Neural cell (in vitro differentiated cells): ENCODE measurements around the gene XAF1.

Experiments
- EZH2 ChIP-seq: fragments of 200-600, 300-800 bp; shearing (Covaris generic), sonication (generic); IDR thresholded peaks from 2 replicates; pipeline ENCODE4 v1.6.1; 2014; ENCODE audit warnings: antibody characterized with exemption, low read length, borderline replicate concordance, mild to moderate bottlenecking; ENCODE audit not compliant: insufficient read depth, poor library complexity, severe bottlenecking
- TF ChIP-seq, protein P1 (sequence below): fragments of 450-650 bp; IDR thresholded peaks from 2 replicates; pipeline ENCODE4 v1.5.1; 2014; ENCODE audit warnings: antibody characterized with exemption, mild to moderate bottlenecking, moderate library complexity; ENCODE audit not compliant: poor library complexity, severe bottlenecking

DNA sequence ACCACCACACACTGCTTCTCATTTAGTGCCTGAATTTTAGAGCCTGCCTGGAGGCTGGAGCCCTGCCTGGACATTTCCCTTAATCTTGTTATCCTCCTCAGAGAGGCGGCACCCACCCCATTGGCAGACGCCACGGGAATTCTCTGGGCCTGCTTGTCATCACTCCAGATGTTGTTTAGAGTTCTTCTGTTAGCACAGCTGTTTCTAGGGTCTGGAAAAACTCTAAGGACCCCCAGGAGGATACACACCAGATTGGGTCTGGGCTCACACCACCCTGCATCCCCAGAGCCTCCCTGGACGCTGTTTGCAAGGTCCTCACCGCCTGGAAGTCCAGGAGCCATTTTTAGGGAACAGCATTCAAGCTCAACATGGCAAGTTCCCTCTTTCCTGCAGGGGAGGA lies 565 bp upstream of the XAF1 start:
- TF ChIP-seq, protein P1, sequence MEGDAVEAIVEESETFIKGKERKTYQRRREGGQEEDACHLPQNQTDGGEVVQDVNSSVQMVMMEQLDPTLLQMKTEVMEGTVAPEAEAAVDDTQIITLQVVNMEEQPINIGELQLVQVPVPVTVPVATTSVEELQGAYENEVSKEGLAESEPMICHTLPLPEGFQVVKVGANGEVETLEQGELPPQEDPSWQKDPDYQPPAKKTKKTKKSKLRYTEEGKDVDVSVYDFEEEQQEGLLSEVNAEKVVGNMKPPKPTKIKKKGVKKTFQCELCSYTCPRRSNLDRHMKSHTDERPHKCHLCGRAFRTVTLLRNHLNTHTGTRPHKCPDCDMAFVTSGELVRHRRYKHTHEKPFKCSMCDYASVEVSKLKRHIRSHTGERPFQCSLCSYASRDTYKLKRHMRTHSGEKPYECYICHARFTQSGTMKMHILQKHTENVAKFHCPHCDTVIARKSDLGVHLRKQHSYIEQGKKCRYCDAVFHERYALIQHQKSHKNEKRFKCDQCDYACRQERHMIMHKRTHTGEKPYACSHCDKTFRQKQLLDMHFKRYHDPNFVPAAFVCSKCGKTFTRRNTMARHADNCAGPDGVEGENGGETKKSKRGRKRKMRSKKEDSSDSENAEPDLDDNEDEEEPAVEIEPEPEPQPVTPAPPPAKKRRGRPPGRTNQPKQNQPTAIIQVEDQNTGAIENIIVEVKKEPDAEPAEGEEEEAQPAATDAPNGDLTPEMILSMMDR: no peak
- TF ChIP-seq EZH2: no peak
